ENCODE results near the gene FILIP1L.
"Not testable (repeated sequence)": the region's sequence is repeated elsewhere in the genome, so short reads cannot be mapped to it uniquely, and the experiment has no call there.

FILIP1L gene

GRCh38 chr3:100098784-100099070, 15.6 kb downstream of the FILIP1L start:
- DNase-seq (ENCODE audit: low read depth in 2 of 2): no peak

GRCh38 chr3:100097919-100098783, 16.1 kb downstream of the FILIP1L start:
- DNase-seq (ENCODE audit: low read depth in 2 of 2): no peak

GRCh38 chr3:100096866-100097265, 17.4 kb downstream of the FILIP1L start:
- DNase-seq (ENCODE audit: low read depth in 2 of 2): no peak

GRCh38 chr3:100096286-100096685, 18.0 kb downstream of the FILIP1L start:
- not testable (repeated sequence) for DNase-seq (ENCODE audit: low read depth in 2 of 2)

DNA sequence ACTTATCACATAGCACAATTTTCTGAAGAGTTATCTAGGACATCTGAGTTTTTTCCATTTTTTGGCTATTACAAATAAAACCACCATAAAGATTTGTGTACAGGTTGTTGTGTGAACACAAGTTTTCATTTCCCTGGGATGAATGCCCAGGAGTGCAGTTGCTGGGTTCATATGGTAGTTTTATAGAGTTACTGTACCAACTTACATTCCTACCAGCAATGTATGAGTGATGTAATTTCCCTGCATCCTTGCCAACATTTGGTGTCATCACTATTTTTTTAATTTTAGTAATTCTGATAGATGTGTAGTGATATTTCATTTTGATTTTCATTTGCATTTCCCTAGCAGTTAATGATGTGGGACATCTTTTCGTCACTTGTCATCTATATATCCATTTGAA, 20.5 kb downstream of the FILIP1L start:
- DNase-seq (ENCODE audit: low read depth in 2 of 2): no peak

DNA sequence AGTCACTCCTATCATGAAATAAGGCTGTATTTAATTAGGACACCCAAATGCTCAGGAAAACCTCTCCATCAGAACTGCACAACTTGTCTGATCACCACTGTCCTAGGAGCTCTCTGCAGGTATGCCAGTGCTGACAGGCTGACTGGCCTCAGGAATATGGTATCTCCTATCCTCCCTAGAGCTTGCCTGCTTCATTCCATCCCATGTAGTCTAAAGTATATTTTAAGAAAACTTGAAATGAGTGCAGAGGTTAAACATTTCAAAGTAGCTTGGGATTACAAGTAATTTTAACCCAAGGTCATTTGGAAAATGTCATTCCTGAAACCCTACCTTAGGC, 23.7 kb downstream of the FILIP1L start:
- DNase-seq (ENCODE audit: low read depth in 2 of 2): no peak

DNA sequence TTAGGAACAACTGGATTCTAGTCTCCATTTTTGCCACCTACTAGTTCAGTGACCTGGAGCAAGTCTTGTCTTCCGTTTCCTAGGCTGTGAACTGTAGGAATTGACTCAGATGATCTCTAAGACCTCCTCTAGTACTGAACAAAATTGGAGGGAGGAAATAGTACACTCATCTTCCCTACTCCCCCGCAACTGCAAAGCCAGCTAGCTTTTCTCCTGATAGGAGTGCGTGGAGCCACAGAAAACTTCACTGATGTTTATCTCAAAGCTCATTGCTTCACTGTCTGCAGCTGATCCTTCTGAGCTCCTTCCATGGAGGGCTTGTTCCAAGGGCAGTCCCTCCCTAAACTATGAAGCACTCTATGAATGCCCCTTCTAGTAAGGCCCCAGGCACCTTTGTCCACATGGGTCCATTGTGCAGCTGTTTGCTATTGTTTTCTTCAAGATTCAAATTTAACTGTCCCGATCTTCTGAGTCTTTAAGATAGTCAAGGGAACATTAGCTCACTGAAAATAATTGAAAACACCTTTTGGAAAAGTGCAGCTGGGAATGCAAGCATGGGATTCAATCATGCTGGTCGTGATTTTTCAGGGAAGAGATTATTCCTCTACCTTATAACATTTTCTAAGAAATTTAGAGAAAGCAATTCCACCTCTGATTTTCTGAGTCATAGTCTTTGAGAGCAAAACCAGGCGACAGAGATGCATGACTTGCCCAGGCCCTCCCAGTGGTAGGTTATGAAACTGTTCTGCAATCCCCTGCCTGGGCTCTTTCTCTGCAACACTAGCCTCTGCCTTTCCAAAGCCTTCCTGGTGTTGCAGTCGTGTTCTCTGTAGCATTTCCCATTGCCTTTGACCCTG, 24.3 kb downstream of the FILIP1L start:
- DNase-seq (ENCODE audit: low read depth in 2 of 2): no peak

DNA sequence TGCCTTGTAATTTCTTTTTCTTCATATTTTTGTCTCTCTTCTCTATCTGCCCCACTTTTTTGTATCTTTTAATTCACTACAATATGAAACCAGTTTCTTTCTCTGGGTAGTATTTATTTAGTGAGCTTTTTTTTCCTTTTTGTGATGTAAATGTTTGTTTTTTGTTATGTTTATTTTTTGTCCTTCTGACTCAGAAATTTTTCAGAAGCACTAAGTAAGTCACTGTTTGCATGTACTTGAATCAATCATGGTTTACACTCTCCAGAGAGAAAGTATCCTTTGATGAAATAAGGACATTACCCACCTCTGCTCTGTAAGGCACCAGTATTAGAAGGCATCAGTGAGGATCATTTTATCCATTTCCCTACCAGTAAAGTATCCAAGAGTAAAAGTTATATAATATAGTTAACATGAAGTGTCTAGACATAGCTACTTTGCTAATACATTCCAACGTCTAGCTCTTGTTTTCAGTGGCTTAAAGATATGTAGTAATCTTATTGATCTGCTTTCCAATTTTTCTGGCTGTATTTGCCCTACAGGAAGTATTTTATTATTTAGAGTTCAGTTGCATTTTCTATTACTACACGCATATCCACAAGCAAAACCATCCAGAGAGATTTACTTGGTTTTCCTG, 25.4 kb downstream of the FILIP1L start:
- no peak for DNase-seq (ENCODE audit: low read depth in 2 of 2)

- DNase-seq (ENCODE audit: low read depth in 2 of 2): no peak
Observed at GRCh38 chr3:100087198-100087597, 27.1 kb downstream of the FILIP1L start.

- no peak for DNase-seq (ENCODE audit: low read depth in 2 of 2)
Observed at GRCh38 chr3:100086401-100086800, 27.9 kb downstream of the FILIP1L start.

GRCh38 chr3:100084100-100084806, 30.0 kb downstream of the FILIP1L start:
- no peak for DNase-seq (ENCODE audit: low read depth in 2 of 2)

DNA sequence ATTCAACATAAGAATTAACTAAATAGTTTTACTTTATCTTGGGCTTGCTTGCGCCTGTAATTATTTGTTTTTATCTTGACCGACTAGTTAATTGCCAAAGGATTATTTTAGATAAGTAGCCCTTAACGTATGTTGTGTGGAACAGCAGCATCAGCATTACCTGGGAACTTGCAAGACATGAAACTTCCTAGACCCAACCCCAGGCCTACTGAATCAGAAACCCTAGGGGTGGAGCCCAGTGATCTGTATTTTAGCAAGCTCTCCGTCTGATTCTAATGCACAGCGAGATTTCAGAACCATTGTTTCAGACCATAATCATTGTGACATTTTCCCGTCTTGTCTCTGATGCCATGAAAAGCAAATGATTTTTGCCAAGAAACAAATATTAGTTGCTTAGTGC, 31.1 kb downstream of the FILIP1L start:
- no peak for DNase-seq (ENCODE audit: low read depth in 2 of 2)

- no peak for DNase-seq (ENCODE audit: low read depth in 2 of 2)
Observed at GRCh38 chr3:100082714-100083113, 31.6 kb downstream of the FILIP1L start.

DNA sequence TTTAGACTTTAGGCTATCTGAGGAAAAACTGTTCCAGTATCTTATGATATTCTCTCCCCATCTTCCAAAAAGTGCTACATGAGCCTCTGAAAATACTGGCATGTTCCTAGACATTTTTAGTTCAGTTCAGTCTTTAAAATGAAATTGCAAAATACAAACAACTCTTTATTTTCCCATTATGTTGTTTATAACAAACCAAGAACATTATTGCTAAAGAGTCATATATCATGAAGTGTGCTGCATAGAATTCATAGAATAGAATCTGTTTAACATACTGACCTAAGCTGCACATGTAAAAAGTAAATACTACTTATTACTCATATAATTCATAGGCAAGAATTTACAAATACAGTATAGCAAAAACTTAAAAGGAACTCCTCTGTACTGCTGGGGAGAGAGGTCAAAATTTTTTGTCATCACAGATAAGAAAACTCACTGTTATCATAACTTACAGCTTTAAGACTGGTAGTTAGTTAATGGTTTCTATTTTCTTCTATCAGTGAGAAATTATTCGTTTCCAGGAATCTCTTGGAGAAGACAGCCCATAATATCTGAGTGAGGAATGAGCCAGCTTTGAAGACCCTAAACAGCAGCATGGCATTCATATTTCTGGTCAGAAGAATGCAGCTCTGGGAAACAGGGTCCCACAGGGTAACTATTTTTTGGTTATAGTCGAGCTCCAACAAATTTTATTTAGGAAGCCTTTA, 32.2 kb downstream of the FILIP1L start:
- DNase-seq (ENCODE audit: low read depth in 2 of 2): no peak

DNA sequence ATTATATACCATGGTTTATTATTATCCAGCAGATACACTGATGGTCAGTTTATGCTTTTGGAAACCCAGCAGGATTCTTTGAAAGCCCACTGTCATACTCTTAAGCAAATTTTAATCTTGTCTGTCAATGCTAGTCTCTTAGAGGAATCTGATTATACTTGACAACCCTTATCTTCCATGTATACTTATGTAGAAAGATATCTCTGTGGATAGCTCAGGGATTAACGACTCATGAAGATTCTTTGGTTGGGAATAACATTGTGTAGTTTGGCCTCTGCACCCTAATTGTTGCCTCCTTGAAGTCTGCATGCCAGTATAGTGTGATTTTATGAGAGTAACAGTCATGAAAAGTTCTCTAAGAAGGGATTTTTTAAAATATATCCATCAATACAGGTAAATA, 33.0 kb downstream of the FILIP1L start:
- DNase-seq (ENCODE audit: low read depth in 2 of 2): no peak

DNA sequence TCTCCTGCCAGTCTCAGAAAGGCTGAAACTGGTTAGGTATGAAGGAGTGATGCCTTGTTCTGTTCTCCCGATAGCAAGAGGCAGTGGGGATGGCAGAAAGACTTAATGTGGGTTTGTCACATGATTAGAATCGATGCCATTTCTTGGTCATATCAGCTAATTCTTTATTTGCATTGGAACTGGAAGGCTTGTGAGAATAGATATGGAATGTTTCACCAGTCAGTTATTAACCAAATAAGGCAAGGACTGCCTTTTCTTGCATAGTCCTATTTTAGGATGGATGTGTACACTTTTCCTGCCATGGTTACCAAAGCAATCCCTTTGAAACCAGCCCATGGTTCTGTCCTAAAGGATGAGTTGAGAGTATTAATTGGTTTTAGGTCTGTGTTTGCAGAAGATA, 33.7 kb downstream of the FILIP1L start:
- no peak for DNase-seq (ENCODE audit: low read depth in 2 of 2)

DNA sequence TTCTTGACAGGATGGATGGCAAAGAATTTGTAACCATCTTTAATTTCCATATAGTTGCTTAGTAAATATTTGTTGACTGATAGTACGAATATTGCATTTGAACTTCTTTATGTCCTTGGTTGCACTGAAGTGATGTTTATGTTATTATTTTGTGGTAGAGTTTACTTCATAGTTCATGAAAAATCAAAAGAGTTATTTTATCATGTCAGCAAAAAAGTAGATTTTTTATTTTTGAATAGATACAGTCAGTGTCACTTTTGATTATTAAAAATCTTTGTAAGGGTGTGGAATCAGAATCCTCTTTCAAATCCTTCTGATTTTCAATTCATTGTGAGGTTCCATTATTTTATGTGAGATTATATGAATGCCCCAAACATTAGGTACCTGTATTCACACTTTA, 35.0 kb downstream of the FILIP1L start:
- DNase-seq (ENCODE audit: low read depth in 2 of 2): no peak

- no peak for DNase-seq (ENCODE audit: low read depth in 2 of 2)
Observed at GRCh38 chr3:100076731-100077529, 37.4 kb downstream of the FILIP1L start.

DNA sequence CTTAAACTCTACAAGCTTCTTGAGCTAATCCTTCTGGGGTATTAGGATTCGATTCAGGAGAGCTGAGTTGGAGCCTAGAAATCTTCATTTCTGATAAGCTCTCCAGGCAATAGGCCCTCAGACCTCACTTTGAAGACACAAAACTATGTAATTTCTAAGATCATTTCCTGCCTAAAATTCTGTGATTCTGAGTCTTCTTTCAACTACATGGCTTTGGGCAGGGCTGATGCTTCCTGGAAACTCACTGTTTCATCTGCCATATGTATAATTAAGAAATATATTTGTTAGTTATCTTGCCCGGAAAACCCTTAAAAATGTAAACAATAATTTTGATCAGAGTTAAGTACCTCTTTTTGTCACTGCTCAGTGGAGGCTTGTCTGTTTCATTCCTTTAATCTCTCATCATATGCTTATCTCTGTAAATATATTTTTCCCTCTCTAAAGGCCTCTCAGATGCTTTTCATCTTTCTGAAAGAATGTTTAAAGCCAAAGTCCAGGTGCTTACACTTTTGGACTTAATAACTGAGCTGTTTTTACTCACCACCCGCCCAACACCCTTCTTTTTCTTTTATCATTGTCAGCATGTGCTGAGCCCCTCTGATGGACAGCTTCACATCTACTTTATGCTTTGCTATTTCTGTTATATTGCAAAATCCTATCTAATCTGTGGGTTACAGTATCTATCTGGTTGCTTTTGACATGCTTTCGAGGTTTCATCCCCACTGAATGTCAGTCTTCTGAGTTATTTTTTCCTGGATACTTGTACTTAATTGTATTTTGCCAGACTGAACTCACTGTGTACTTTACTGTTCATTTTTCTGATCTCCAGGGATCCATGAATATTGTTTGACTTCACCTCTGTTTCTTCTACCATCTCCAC, 38.2 kb downstream of the FILIP1L start:
- no peak for DNase-seq (ENCODE audit: low read depth in 2 of 2)

DNA sequence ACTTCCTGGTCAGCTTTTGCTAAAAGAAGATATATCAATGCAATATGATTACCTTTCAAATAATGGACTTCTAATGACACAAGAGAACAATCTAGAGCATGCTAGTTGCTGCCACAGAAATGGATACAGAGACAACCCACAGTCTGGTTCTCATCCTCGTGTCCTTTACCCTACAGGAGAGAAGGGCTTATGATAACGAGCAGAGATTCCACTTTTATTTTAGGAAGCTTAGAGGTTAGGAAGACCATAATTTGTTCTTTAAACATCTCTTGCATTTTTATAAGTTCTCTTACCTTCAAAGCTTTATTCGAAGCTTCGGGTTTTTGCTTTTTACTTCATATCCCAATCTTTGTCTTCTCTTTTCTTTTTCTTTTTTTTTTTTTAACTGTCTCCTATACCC, 39.1 kb downstream of the FILIP1L start:
- no peak for DNase-seq (ENCODE audit: low read depth in 2 of 2)

Data from stimulated activated CD8-positive, alpha-beta memory T cell treated with anti-CD3 and anti-CD28 coated beads, Interleukin-15, amount 100 ng/mL, for 4 hours (primary cell).